ENCODE data around the gene TDRD7. TPM values are rescaled to one million over a fixed set of nuclear protein-coding genes. Genes with fewer than 3 reads are reported as not detected.

Gene TDRD7
- total RNA-seq, 4 donors from 2014 or later: 8.5 to 16.5 (median 13.3) TPM

GRCh38 chr9:97382099-97382718 is 29.7 kb upstream of the TDRD7 start:
- no peak for TF ChIP-seq CTCF (IDR thresholded peaks at IDR 0.05; ENCODE audit: low read depth)

- TF ChIP-seq CTCF (IDR thresholded peaks at IDR 0.05; ENCODE audit: low read depth): no peak
These were observed 27.3 kb upstream of the TDRD7 start for GRCh38 chr9:97384406-97385262.

- no peak for TF ChIP-seq CTCF (IDR thresholded peaks at IDR 0.05; ENCODE audit: low read depth)
These were observed 26.2 kb upstream of the TDRD7 start for GRCh38 chr9:97385626-97386264.

GRCh38 chr9:97386265-97386633 is 25.6 kb upstream of the TDRD7 start:
- TF ChIP-seq CTCF (IDR thresholded peaks at IDR 0.05; ENCODE audit: low read depth): no peak

GRCh38 chr9:97386733-97387503 is 25.0 kb upstream of the TDRD7 start:
- no peak for TF ChIP-seq CTCF (IDR thresholded peaks at IDR 0.05; ENCODE audit: low read depth)

GRCh38 chr9:97387504-97387886 is 24.4 kb upstream of the TDRD7 start:
- TF ChIP-seq CTCF (IDR thresholded peaks at IDR 0.05; ENCODE audit: low read depth): no peak

All from subcutaneous adipose tissue (tissue), 4 donors.